RWPE2 (cell line): Measurements from ENCODE around the gene NEIL1.

ENCODE experiments used
- ATAC-seq: fragments of 200-7000 bp; cut with Tn5 transposase; 3 replicates; pipeline ENCODE4 v1.9.1; 2021; ENCODE audit warnings: low read depth
- DNase-seq: peaks from one replicate; pipeline ENCODE4 v3.0.0-alpha.2; 2020; ENCODE audit warnings: low spot score
- H3K27ac ChIP-seq: fragments of 450-650 bp; 2 replicates; pipeline ENCODE4 v1.5.1; 2017; ENCODE audit warnings: mild to moderate bottlenecking; ENCODE audit not compliant: poor library complexity, severe bottlenecking
- H3K27me3 ChIP-seq: fragments of 250-450 bp; sonication (Bioruptor Pico); 2 replicates; pipeline ENCODE4 v1.5.1; 2021; ENCODE audit warnings: mild to moderate bottlenecking, moderate library complexity; ENCODE audit not compliant: insufficient read depth, poor library complexity, severe bottlenecking
- H3K36me3 ChIP-seq: fragments of 250-450 bp; sonication (Bioruptor Pico); 2 replicates; pipeline ENCODE4 v1.5.1; 2020; ENCODE audit warnings: low read depth, mild to moderate bottlenecking, moderate library complexity
- H3K4me1 ChIP-seq: fragments of 250-450 bp; sonication (Bioruptor Pico); 2 replicates; pipeline ENCODE4 v1.5.1; 2021; ENCODE audit warnings: mild to moderate bottlenecking, moderate library complexity; ENCODE audit not compliant: insufficient read depth, poor library complexity, severe bottlenecking
- H3K4me3 ChIP-seq: fragments of 250-450 bp; sonication (Bioruptor Pico); 2 replicates; pipeline ENCODE4 v1.5.1; 2021; ENCODE audit warnings: mild to moderate bottlenecking, moderate library complexity; ENCODE audit not compliant: severe bottlenecking
- H3K9me3 ChIP-seq: fragments of 250-450 bp; sonication (Bioruptor Pico); 2 replicates; pipeline ENCODE4 v1.5.1; 2021; ENCODE audit warnings: mild to moderate bottlenecking, moderate library complexity; ENCODE audit not compliant: severe bottlenecking
- CTCF ChIP-seq: fragments of 450-650 bp; IDR thresholded peaks from one replicate; pipeline ENCODE4 v1.5.1; 2017; ENCODE audit warnings: mild to moderate bottlenecking, moderate library complexity; ENCODE audit not compliant: poor library complexity, severe bottlenecking

NEIL1 gene

GRCh38 chr15:75358771-75359536, 12.1 kb downstream of the NEIL1 start:
- ATAC-seq (no peak), DNase-seq (no peak)
- no peak overlapping the region for H3K4me3 ChIP-seq
- H3K27me3 ChIP-seq: no peaks in the 10 kb centered on the region
- no peaks in the 10 kb centered on the region for H3K4me1 ChIP-seq
- no peak for TF ChIP-seq CTCF
- no peak overlapping the region for H3K27ac ChIP-seq
- peaks cover 54% of the 10 kb centered on the region for H3K36me3 ChIP-seq
- H3K9me3 ChIP-seq: no peaks in the 10 kb centered on the region

- no peak for DNase-seq
- no peak for TF ChIP-seq CTCF
- H3K4me1 ChIP-seq: no peaks in the 10 kb centered on the region
- no peaks in the 10 kb centered on the region for H3K27me3 ChIP-seq
- H3K36me3 ChIP-seq: peaks cover 61% of the 10 kb centered on the region
- ATAC-seq: 0 out of 3 replicates have a peak, but pooled peaks have one; percentile 2
- H3K9me3 ChIP-seq: no peaks in the 10 kb centered on the region
- no peak overlapping the region for H3K27ac ChIP-seq
- H3K4me3 ChIP-seq: no peak overlapping the region
Observed at GRCh38 chr15:75359537-75360250, 12.9 kb downstream of the NEIL1 start.

GRCh38 chr15:75360391-75360790, 13.6 kb downstream of the NEIL1 start:
- no peak for ATAC-seq
- H3K4me3 ChIP-seq: no peak overlapping the region
- H3K27ac ChIP-seq: no peak overlapping the region
- no peaks in the 10 kb centered on the region for H3K9me3 ChIP-seq
- peaks cover 68% of the 10 kb centered on the region for H3K36me3 ChIP-seq
- no peak for DNase-seq
- no peaks in the 10 kb centered on the region for H3K4me1 ChIP-seq
- TF ChIP-seq CTCF: no peak
- no peaks in the 10 kb centered on the region for H3K27me3 ChIP-seq

- DNase-seq: no peak
- peaks cover 72% of the 10 kb centered on the region for H3K36me3 ChIP-seq
- H3K27me3 ChIP-seq: no peaks in the 10 kb centered on the region
- H3K4me1 ChIP-seq: no peaks in the 10 kb centered on the region
- no peak for TF ChIP-seq CTCF
- no peaks in the 10 kb centered on the region for H3K9me3 ChIP-seq
- no peak for ATAC-seq
- no peak overlapping the region for H3K27ac ChIP-seq
- no peak overlapping the region for H3K4me3 ChIP-seq
Observed at GRCh38 chr15:75360856-75361255, 14.0 kb downstream of the NEIL1 start.
